Fibroblast of peridontal ligament (primary cell): ENCODE measurements around the gene VWA8.
A peak's percentile ranks its signal among the peaks of the same experiment; 100 is the strongest.
"Not testable (repeated sequence)": the region's sequence is repeated elsewhere in the genome, so short reads cannot be mapped to it uniquely, and the experiment has no call there.

Experiments used
- DNase-seq: peaks from one replicate; pipeline ENCODE4 v3.0.0-alpha.2; 2010; ENCODE audit errors: extremely low read depth

The VWA8 gene

DNA sequence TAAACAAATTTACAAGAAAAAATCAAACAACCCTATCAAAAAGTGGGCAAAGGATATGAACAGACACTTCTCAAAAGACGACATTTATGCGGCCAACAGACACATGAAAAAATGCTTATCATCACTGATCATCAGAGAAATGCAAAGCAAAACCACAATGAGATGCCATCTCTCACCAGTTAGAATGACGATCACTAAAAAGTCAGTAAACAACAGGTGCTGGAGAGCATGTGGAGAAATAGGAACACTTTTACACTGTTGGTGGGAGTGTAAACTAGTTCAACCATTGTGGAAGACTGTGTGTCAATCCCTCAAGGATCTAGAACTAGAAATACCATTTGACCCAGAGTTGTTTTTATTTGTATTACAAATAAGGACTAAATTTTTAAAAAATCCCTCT, 215.4 kb downstream of the VWA8 start:
- not testable (repeated sequence) for DNase-seq

DNA sequence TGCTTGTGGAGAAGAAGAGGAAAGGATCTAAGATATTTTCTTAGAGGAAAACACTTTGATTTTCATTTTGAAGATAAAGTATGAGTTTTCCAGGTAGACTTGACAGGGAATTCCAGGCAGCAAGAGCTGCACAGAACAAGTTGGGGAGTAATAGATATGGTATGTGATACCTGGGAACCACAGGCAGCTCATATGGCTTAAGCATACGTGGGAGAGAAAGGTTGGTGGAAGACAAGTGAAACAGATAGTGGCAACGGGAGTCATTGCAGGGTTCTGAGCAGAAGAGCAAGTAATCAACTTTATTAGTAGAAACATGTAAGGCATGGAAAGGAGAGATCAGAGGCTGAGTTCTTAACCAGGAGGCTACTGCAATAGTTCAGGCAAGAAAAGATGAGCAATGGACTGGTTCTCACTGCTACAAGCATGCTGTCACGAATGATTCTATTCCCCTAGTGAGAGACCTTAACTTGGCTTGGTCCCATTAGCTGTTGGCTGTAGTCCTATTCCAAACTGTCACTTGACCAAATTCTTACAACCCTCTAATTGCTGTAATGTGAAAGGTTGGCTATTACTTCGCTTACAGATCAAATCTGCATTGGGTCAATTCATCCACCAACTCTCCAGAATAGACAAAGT, 217.9 kb downstream of the VWA8 start:
- no peak for DNase-seq

DNA sequence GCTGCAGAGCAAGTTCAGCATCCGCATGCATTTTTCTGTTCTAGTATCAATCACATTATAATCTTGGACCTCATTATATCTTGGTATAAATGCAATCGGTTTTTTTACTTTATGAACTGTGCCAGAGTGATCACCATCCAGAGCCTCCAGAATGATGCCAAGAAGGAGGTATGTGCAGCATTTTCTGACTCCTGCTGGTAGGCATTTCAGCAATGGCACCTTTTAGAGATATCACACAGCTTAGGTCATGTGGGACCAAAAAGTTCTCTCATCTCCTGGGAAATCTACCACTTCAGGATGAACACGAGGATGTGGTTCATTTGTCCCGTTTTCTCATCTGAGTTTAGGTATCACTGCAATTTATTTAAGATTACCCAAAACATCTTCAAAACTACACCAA, 220.4 kb downstream of the VWA8 start:
- no peak for DNase-seq

DNA sequence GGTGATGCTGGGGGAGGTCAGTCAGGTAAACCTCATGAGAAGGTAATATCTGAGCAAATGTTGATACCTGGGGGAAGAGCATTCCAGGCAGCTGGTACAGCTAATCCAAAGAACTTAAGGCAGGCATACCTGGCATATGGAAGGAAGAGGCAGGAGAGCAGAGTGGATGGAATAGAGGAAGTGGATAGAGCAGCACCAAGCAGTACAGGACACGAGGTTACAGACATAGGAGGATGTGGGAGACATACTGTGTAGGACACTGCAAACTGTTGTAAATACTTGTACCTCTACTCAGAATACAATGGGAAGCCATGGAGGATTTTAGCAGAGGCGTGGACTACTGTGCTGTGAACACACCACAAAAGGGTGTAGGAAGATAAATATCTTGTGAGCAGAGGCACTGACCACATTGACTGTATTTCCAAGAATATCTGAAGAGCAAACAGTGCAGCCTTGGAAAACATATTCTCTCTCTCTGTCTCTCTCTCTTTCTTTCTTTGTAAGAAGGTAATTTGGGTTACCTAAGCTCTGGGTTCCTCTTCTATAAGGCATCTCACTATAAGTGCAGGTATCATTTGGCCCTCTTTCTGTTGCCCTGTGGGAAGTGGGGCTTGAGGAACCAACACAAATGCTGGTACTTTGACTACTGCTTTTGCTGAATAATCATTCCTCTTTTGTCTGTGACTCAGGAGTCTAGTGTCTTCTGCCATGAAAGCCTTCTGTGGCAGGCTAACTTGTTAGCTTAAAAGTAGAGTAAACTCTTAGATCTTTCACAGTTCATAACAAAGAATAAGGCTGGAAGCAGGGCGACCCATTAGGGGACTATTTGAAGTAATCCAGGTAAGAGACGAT, 238.0 kb downstream of the VWA8 start:
- no peak for DNase-seq

DNA sequence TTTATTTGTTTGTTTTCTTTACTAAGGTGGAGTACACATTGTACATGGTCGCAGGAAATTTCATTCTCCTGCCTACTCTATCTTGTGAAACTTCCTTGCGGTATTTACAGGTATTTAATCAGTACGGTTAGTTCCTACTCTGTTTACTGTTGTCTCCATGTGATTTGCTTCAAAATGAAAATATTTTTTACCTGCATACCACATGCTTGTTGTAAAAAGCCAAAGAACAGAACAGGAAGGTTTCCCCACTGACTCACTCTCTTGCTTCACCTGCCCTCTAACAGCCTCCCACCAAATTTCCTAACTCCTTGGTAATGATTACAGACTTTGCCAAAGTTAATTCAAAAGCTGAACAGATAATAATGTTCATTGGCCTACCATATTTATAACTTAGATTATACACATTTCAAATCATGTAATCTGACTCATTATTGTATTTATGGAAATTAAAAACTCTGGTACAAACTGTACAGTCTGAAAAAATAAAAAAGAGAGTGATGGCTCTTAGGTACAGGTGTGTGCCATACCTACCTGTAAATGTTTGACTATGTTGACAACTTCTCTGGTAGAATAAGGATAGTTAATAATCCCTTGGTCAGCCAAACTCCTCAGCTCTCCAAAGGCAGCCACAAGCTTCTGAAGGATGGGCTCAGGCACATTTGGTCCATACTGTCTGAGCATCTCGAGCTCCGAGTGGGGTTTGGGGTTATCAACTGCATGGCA, 239.9 kb downstream of the VWA8 start:
- DNase-seq = no peak

DNA sequence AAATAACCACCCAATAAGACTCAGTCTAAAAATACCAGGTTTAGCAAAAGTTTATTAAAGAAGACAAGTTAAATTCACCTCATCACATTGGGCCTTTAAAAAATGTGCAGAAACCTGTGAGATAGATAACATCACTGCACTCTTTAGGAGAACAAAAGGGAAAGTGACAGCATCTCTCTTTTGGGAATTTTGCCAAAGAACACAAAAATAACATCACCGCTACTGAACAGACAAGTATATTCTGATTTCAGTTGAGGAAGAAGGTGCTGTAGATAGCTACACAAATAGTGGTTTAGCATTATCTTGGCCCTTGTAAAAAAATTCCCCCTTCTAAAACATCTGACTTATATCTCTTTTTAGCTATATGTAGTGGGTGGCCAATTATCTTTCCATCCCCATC, 244.7 kb downstream of the VWA8 start:
- no peak for DNase-seq

DNA sequence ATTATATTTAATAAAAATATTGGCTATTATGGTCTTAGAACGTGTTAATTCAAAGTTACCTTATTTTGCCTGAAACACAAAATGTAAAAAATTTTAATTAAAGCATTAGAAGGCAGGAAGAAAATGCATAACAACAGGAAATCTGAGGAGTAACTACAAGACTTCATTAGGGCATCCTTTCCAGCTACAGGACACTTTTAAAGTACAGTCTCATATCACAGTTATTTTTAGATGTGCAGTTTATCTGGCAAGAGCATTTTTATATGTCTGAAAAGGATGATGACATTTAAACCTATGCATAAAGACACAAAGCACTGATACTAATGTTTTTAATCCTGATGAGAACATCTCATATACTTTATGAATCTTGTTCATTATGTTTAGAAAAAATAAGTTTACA, 247.5 kb downstream of the VWA8 start:
- DNase-seq = no peak

DNA sequence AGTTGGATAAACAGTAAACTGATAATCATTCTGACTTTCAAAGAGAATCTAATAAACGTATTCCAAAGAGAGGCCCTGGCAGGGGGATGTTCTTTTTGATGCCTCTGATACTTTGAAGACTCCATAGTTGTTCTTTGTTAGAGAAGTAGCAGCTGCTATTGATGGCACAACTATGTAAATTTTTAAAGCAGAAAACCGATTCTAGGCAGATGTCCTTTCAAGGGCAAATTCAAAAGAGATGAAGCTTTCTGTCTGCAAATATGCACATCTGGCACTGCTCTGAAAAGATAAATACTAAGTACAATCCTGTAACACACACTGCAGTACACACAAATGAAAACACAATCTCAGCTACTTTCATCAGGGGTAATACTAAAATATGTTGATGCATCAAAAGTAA, 250.1 kb downstream of the VWA8 start:
- no peak for DNase-seq

DNA sequence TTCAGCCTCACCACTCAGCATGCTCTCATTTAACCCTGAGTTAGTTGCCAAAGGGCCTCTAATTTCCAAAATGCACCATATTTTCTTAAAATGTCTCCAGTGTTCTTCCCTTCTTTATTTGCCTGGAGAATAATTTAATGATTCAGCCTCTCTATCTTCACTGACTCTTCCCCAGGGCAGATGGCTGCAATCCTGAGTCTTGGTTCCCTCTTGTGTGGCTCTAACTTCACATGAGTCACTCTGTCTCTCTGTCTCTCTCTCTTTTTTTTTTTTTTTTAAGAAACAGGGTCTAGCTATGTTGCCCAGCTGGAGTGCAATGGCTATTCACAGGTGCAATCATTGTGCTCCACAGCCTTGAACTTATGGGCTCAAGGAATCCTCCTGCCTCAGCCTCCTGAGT, 251.4 kb downstream of the VWA8 start:
- DNase-seq = no peak

DNA sequence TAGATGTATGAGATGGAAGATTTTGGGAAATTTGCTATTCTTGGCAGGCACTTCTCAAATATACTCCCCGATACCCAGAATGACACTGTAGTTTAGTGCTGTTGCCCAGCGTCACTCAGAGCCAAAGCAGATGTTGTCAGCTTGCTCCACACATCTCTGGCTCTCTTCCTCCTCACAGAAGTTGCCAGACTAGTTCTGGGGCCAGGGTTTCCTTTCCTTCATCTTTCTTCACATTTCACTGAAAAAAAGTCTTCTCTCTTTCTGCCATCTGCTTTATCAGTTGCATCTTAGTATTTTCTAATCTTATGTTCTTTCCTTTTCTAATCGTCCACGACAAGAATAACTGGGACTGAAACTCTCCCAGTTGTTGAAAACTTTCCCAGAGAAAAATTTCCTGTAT, 252.2 kb downstream of the VWA8 start:
- DNase-seq = no peak

DNA sequence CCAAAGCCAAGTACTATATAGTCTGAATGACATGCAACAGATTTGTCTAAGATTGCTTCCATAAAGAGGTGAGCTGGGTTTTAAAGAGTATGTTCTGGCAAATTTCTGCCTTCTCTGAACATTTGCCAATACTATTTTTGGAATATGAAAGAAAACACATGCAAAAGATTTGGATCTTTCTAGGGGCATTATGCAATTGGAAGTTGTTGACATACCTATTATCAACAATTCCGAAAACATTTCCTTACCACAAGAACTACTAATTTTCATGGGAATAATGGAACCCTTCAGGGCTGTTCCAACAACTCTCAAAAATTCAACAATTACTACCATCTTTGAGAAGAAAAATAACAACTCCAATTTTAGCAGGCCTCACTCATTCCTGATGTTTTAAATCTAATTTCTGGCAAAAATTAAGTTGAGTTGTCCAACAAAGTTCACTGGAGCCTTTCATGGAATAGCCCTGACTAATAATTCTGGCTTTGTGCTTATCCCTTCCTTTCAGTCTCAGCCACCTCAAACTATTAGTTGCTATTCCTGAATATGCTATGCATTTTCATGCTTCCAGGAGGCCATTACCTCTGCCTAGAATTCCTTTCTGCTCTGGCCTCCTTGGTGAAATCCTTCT, 253.6 kb downstream of the VWA8 start:
- peak; percentile 62 for DNase-seq

DNA sequence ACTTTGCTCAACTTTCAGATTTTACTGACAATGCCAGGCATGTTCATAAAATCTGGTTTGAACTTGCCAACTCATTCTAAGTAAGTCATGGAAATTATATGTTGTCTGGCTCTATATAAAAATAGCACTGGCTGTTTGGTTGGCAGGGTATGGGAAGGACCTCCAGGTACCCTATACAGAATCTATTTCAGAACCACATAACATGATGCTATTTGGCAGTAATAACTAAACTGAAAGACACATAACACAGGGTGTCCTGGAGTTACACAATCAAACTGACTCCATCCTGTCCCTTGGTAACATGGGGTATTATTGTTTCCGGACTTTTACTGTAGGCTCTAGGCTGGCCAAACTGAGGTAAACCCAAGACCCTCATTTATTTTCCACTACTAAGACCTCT, 254.8 kb downstream of the VWA8 start:
- DNase-seq = peak; percentile 42

DNA sequence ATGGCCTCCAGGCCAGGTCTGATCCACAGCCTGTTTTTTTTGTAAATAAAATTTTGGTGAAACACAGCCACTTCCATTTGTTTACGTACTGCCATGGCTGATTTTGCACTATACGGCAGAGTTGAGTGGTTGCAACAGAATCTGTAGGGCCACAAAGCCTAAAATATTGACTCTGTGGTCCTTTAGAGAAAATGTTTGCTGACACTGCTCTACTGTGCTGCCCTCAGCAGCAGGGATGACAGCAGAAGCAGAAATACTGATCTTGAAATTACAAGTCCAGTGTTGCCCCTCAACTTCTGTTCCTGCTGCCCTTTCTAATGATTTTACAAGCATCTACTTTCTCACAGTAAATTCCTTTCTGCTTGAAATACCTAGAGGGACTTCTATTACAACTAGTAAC, 258.4 kb downstream of the VWA8 start:
- no peak for DNase-seq

DNA sequence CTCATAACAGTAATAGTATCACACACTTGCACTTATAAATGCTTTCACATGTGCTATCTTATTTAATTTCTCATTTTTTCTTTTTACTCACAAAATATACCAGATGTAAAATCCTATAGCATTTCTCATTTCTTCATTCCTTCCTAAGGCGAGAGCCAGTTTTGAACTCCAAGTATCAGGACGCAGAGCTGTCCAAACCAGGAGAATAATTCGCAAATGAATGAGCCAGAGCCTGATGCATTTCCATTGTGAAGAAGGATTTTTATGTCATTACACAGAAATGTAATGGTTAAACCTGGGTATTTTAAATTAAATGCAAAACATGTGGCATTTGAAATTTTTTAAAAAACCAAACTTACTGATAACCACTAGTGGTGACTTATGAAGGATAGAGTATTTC, 259.2 kb downstream of the VWA8 start:
- peak; percentile 16 for DNase-seq

DNA sequence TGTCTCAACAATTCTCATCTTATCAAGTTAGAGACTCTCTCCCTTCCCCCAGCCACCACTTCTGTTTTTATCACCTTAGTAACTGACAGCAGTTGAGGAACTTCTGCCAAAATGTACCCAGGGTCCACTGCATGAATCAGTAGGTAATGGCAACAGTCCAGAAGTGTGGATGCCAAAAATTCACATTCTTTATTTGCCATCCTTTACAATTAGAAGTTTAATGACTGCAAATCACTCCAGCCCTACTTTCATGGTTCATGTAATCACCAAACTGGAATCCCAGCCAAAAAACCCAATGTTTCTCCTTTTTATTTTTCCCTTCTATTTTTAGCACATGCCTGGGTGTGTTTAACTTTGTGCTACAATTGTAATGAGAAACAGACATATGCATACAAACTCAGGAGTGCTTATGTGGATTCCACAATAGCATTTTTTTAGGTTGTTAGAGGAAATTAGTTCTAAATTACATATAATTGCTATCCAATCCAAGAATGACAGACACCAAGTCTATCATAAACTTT, 260.1 kb downstream of the VWA8 start:
- DNase-seq = peak; percentile 95

DNA sequence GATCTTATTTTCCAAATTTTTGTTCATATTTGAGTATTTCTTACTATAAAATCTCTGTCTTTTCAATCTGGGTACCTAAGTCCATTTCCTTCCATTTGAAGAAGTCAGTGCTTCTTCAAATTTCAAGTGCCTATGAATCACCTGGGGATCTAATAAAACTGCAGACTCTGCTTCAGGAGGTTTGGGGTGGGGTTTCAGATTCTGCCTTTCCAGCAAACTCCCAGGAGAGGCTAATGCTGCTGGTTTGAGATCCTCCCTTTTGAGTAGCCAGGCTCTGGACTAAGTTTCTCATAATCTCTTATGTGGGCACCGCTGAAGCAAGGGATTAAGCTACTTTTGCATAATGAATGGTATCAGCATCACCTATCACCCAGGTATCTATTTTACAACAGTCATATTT, 261.1 kb downstream of the VWA8 start:
- DNase-seq = no peak

DNA sequence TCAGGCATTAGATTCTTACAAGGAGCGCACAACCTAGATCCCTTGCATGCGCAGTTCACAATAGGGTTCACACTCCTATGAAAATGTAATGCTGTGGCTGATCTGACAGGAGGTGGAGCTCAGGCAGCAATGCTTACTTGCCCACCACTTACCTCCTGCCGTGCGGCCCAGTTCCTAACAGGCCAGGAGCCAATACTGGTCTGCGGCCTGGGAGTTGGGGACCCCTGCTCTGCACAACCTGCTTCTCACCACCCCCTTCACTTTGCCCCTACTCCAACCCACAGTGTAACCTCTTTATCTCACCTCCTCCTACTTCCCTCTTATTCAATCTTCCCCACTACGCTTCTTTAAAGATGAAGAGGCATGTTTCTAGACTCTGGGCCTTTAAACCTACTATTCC, 263.3 kb downstream of the VWA8 start:
- DNase-seq = no peak

DNA sequence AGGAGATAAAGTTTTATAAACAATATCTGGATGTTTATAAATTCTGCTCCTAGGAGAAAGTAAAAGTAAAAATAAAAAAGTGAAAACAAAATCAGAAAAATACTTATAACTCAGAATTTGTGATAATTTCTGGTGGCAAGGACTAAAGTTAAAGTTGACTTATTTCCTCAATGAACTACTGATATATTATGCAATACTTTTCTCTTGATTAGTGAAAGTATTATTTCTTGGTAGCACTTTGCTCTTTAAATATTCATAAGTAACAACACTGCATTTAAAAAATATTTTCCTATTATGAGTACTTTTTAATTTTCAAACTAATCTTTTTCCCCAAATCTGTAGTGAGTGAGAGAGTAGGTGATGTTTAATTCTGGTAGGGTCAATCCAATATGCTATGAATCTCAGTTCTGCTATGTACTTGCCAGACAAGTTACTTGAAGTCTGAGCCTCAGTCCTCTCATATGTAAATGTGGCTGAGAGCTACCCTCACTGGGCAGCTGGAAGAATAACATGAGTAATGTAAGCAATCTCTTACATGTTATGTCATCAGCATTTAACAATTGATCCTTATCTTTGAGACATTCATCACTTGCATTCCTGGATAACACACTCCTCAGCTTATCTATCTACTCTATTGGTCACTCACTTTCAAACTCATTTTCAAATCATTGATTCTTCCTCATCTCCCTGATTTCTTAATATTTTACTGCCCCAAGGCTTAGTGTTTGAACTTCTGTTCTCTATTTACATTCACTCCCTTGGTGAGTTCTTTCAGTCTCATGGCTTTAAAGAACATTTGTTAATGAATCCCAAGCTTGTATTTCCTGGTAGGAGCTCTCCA, 264.5 kb downstream of the VWA8 start:
- peak; percentile 83 for DNase-seq

DNA sequence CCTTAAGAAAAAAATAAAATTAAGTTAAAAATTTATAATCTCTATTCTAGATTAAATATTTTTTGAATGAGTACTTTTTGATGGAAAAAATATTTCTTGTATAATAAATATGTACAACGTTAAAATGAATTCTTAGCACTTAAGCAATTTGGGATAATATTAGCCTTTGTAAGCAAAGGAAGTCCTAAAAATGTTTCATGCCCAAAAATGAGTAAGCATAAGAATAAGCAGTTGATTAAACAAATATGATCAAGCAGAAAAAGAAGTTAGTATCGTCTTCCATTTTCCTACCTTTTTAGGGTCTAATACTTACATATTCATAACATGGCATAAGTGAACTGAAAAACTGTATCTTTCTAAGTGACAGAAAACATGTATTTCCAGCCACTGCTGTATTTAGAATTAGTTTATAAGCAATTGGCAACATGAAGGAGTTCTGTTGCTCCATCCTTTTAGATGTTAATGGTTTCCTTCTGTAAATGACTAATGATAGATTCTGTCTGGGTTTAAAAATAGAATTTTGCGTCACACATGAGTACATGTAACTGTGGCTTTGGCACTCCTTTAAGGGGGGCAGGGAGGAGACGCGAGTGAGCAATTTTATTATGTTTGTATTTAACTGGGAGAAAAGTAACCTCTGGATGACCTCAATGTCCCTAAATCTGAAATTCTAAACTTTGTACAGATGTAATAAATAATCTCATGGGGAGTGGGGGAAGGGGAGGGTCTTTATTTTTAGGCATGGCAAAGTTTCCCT, 266.2 kb downstream of the VWA8 start:
- DNase-seq = peak; percentile 99

DNA sequence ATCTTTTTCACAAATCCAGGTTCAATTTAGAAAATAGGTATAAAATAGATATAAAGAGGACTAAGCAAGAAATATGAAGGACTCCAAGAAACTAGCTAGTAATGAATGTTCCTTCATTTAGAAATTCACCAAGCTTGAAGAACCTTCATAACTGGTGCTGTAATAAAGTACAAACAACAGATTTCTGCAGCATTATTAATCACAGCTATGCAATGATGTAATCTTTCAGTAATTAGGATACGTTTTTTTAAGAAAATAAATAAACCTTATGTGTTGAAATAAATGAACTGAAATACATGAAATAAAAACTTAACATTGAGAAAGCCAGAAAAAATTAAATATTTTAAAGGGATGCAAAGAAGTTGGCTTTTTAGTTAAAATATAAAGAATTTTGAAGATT, 267.5 kb downstream of the VWA8 start:
- no peak for DNase-seq

DNA sequence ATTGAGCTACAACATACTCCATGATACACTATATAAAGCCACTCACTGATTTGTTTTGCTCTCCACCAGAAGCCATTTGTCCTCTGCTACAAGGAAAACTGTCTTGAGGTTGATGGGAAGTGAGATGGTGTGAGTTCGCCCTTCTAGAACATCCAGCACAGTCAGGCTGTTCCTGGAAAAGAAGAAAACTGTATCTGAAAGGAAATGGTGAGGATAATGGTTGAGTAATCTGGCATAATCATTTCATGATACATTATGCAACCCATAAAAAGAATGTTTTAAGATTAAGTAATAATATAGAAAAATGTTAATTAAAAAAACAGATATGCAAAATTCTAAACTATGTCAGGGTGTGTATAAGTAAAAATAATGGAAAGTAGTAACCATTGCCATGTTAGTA, 269.6 kb downstream of the VWA8 start:
- DNase-seq = peak; percentile 53
